HG03469 (cell line): ENCODE results near the gene CMTM4.
"Not testable (repeated sequence)": the region's sequence is repeated elsewhere in the genome, so short reads cannot be mapped to it uniquely, and the experiment has no call there.

Experiments
- ATAC-seq: cut with Tn5 transposase; IDR thresholded peaks from one replicate; pipeline ENCODE4 v1.9.1; 2021; ENCODE audit warnings: mild to moderate bottlenecking, moderate library complexity, moderate number of reproducible peaks; ENCODE audit not compliant: unreplicated experiment

CMTM4 gene

GRCh38 chr16:66617728-66618127 lies 78.8 kb downstream of the CMTM4 start:
- no peak for ATAC-seq

- no peak for ATAC-seq
Observed at GRCh38 chr16:66617010-66617434, 79.5 kb downstream of the CMTM4 start.

GRCh38 chr16:66616592-66616991 lies 80.0 kb downstream of the CMTM4 start:
- ATAC-seq = no peak

- no peak for ATAC-seq
Observed at GRCh38 chr16:66616169-66616568, 80.4 kb downstream of the CMTM4 start.

GRCh38 chr16:66614161-66614802 lies 82.3 kb downstream of the CMTM4 start:
- no peak for ATAC-seq

GRCh38 chr16:66612422-66612821 lies 84.1 kb downstream of the CMTM4 start:
- ATAC-seq = no peak

GRCh38 chr16:66611911-66612310 lies 84.6 kb downstream of the CMTM4 start:
- ATAC-seq = not testable (repeated sequence)

- no peak for ATAC-seq
Observed at GRCh38 chr16:66610111-66610820, 86.3 kb downstream of the CMTM4 start.

GRCh38 chr16:66609139-66609510 lies 87.4 kb downstream of the CMTM4 start:
- no peak for ATAC-seq

- peak; percentile 25 for ATAC-seq
Observed at GRCh38 chr16:66608241-66609138, 88.1 kb downstream of the CMTM4 start.

GRCh38 chr16:66605979-66606751 lies 90.4 kb downstream of the CMTM4 start:
- peak; percentile 44 for ATAC-seq

GRCh38 chr16:66605177-66605978 lies 91.2 kb downstream of the CMTM4 start:
- ATAC-seq = no peak

GRCh38 chr16:66604376-66605176 lies 92.0 kb downstream of the CMTM4 start, which contains the start of gene CMTM3:
CMTM3 (plus strand) TSS chr16:66604704; CDS start chr16:66604806, 102 bp downstream.
- ATAC-seq = peak; percentile 30

- peak; percentile 37 for ATAC-seq
Observed at GRCh38 chr16:66603537-66604375, 92.8 kb downstream of the CMTM4 start.

- ATAC-seq = no peak
Observed at GRCh38 chr16:66601471-66601870, 95.1 kb downstream of the CMTM4 start.

- ATAC-seq = no peak
Observed at GRCh38 chr16:66600477-66600876, 96.1 kb downstream of the CMTM4 start.

GRCh38 chr16:66599726-66600125 lies 96.8 kb downstream of the CMTM4 start:
- ATAC-seq = no peak

GRCh38 chr16:66598111-66598510 lies 98.4 kb downstream of the CMTM4 start:
- no peak for ATAC-seq
